NB4 (cell line): ENCODE results near the gene FBN1.

Experiments
- MYC ChIP-seq: IDR thresholded peaks from 2 replicates; pipeline ENCODE4 v1.6.1; 2011; ENCODE audit warnings: low read depth, low read length
- POLR2A ChIP-seq: IDR thresholded peaks from 2 replicates; pipeline ENCODE4 v1.6.1; 2011; ENCODE audit warnings: mild to moderate bottlenecking; ENCODE audit not compliant: insufficient read length; ENCODE audit errors: extremely low read depth
- TF ChIP-seq, protein P1 (sequence below): IDR thresholded peaks from one replicate; pipeline ENCODE4 v1.5.1; 2012; ENCODE audit warnings: low read depth, low read length
- TF ChIP-seq, protein P2 (sequence below): IDR thresholded peaks from 2 replicates; pipeline ENCODE4 v1.6.1; 2011; ENCODE audit warnings: low read depth, low read length

DNA sequence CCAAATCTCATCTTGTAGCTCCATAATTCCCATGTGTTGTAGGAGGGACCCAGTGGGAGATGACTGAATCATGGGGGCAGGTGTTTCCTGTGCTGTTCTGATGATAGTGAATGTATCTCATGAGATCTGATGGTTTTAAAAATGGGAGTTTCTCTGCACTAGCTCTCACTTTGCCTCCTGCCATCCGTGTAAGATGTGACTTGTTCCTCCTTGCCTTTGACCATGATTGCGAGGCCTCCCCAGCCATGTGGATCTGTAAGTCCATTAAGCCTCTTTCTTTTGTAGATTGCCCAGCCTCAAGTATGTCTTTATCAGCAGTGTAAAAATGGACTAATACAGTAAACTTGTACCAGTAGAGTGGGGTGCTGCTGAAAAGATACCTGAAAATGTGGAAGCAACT, 269.7 kb downstream of the FBN1 start:
- TF ChIP-seq, protein P1, sequence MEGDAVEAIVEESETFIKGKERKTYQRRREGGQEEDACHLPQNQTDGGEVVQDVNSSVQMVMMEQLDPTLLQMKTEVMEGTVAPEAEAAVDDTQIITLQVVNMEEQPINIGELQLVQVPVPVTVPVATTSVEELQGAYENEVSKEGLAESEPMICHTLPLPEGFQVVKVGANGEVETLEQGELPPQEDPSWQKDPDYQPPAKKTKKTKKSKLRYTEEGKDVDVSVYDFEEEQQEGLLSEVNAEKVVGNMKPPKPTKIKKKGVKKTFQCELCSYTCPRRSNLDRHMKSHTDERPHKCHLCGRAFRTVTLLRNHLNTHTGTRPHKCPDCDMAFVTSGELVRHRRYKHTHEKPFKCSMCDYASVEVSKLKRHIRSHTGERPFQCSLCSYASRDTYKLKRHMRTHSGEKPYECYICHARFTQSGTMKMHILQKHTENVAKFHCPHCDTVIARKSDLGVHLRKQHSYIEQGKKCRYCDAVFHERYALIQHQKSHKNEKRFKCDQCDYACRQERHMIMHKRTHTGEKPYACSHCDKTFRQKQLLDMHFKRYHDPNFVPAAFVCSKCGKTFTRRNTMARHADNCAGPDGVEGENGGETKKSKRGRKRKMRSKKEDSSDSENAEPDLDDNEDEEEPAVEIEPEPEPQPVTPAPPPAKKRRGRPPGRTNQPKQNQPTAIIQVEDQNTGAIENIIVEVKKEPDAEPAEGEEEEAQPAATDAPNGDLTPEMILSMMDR, result no peak
- TF ChIP-seq POLR2A, result no peak
- TF ChIP-seq, protein P2, sequence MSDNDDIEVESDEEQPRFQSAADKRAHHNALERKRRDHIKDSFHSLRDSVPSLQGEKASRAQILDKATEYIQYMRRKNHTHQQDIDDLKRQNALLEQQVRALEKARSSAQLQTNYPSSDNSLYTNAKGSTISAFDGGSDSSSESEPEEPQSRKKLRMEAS, result no peak
- TF ChIP-seq MYC, result no peak
